SU-DHL-6 (cell line): Measurements from ENCODE around the gene TXNRD2.

Experiments
- H2AFZ ChIP-seq: fragments of 200-600 bp; sonication (generic); 2 replicates; pipeline ENCODE4 v1.6.1; 2014; ENCODE audit warnings: low read depth, mild to moderate bottlenecking, moderate library complexity, mixed read lengths, antibody characterized with exemption, low read length; ENCODE audit not compliant: severe bottlenecking
- H3F3A ChIP-seq: fragments of 200-600 bp; shearing (Covaris generic); 2 replicates; pipeline ENCODE4 v1.6.0; 2016; ENCODE audit warnings: antibody characterized with exemption, mild to moderate bottlenecking; ENCODE audit not compliant: insufficient read depth
- H3K27ac ChIP-seq: fragments of 200-600 bp; sonication (generic); 2 replicates; pipeline ENCODE4 v1.5.1; 2016; ENCODE audit warnings: low read depth, mild to moderate bottlenecking, low read length, moderate library complexity, mixed read lengths
- H3K27me3 ChIP-seq: fragments of 200-600 bp; sonication (generic), shearing (Covaris generic); 2 replicates; pipeline ENCODE4 v1.6.0; 2014; ENCODE audit warnings: mild to moderate bottlenecking, low read length
- H3K36me3 ChIP-seq: fragments of 200-600 bp; sonication (generic); 2 replicates; pipeline ENCODE4 v1.6.1; 2014; ENCODE audit warnings: mild to moderate bottlenecking, low read length, mixed read lengths
- H3K4me2 ChIP-seq: fragments of 300-600, 200-600 bp; shearing (Covaris generic), sonication (generic); 2 replicates; pipeline ENCODE4 v1.6.0; 2014; ENCODE audit warnings: low read length, low read depth, mild to moderate bottlenecking; ENCODE audit not compliant: poor library complexity, severe bottlenecking
- H3K4me3 ChIP-seq: fragments of 200-600 bp; sonication (generic); 2 replicates; pipeline ENCODE4 v1.5.1; 2014; ENCODE audit warnings: antibody characterized with exemption, low read length, mild to moderate bottlenecking, mixed read lengths; ENCODE audit not compliant: insufficient read depth, poor library complexity, severe bottlenecking
- H3K79me2 ChIP-seq: fragments of 200-600 bp; sonication (generic); 2 replicates; pipeline ENCODE4 v1.6.1; 2014; ENCODE audit warnings: mild to moderate bottlenecking, low read length, moderate library complexity; ENCODE audit not compliant: insufficient read depth
- H3K9ac ChIP-seq: fragments of 200-600 bp; sonication (generic); 2 replicates; pipeline ENCODE4 v1.7.0; 2014; ENCODE audit warnings: mild to moderate bottlenecking, low read length
- H3K9me2 ChIP-seq: fragments of 200-600 bp; sonication (generic); replicated peaks from 2 replicates; pipeline ENCODE4 v1.6.1; 2014; ENCODE audit warnings: low read length; ENCODE audit not compliant: insufficient read depth
- H3K9me3 ChIP-seq: fragments of 200-600 bp; sonication (generic); 2 replicates; pipeline ENCODE4 v1.6.1; 2014; ENCODE audit warnings: low read length, mixed read lengths; ENCODE audit not compliant: insufficient read depth
- H4K20me1 ChIP-seq: fragments of 200-600 bp; sonication (generic); 2 replicates; pipeline ENCODE4 v1.6.1; 2014; ENCODE audit warnings: low read depth, mild to moderate bottlenecking, antibody characterized with exemption, low read length, moderate library complexity, mixed read lengths
- EZH2phosphoT487 ChIP-seq: fragments of 200-600 bp; sonication (generic), shearing (Covaris generic); conservative IDR thresholded peaks from 2 replicates; pipeline ENCODE4 v1.6.1; 2018; ENCODE audit warnings: mild to moderate bottlenecking, antibody characterized with exemption, low read length, moderate library complexity, mixed read lengths
- TF ChIP-seq, protein P1 (sequence below): fragments of 200-600 bp; sonication (generic); IDR thresholded peaks from one replicate; pipeline ENCODE4 v1.5.1; 2017; ENCODE audit warnings: antibody characterized with exemption, mild to moderate bottlenecking, low read length, moderate library complexity; ENCODE audit not compliant: insufficient read depth, poor library complexity, severe bottlenecking

Gene TXNRD2

DNA sequence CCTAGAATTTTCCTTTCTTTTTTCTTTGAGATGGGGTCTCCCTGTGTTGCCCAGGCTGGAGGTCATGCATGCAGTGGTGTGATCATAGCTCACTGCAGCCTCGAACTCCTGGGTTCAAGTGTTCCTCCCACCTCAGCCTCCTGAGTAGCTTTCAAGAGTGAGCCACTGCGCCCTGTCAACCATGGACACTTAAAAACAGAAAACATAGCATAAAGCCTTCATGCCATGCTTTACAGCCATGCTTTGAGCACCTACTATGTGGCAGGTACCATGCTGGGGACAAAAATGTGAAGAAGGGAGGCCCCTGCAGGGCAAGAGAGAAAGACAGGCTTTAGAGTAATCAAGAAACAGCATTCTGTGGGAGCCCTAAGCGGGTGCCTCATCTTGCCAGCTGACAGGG is 73.3 kb downstream of the TXNRD2 start:
- H3K9me3 ChIP-seq = no peaks in the 10 kb centered on the region
- H3K4me3 ChIP-seq = no peak overlapping the region
- no peak overlapping the region for H2AFZ ChIP-seq
- H3K9me2 ChIP-seq = no peaks in the 10 kb centered on the region
- TF ChIP-seq, protein P1, sequence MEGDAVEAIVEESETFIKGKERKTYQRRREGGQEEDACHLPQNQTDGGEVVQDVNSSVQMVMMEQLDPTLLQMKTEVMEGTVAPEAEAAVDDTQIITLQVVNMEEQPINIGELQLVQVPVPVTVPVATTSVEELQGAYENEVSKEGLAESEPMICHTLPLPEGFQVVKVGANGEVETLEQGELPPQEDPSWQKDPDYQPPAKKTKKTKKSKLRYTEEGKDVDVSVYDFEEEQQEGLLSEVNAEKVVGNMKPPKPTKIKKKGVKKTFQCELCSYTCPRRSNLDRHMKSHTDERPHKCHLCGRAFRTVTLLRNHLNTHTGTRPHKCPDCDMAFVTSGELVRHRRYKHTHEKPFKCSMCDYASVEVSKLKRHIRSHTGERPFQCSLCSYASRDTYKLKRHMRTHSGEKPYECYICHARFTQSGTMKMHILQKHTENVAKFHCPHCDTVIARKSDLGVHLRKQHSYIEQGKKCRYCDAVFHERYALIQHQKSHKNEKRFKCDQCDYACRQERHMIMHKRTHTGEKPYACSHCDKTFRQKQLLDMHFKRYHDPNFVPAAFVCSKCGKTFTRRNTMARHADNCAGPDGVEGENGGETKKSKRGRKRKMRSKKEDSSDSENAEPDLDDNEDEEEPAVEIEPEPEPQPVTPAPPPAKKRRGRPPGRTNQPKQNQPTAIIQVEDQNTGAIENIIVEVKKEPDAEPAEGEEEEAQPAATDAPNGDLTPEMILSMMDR = no peak
- no peak for TF ChIP-seq EZH2phosphoT487
- no peaks in the 10 kb centered on the region for H3K36me3 ChIP-seq
- H3K9ac ChIP-seq = no peak overlapping the region
- no peaks in the 10 kb centered on the region for H3K27me3 ChIP-seq
- no peak overlapping the region for H3K4me2 ChIP-seq
- no peak overlapping the region for H3K27ac ChIP-seq
- no peaks in the 10 kb centered on the region for H3K79me2 ChIP-seq
- no peaks in the 10 kb centered on the region for H4K20me1 ChIP-seq
- H3F3A ChIP-seq = no peaks in the 10 kb centered on the region

DNA sequence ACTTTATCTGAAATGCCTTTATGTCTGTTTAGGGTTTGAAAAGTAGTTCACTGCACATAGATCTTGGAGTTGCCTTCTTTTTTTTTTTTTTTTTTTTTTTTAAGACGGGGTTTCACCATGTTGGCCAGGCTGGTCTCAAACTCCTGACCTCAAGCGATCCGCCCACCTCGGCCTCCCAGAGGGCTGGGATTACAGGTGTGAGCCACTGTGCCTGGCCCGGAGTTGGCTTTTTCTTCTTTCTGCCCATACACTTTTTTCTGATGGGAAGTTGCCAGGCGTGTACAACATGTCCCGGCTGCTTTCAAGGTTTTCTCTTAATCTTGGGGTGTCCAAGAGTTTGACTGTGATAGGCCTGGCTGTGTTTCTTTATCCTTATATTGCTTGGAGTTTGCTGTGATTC is 74.0 kb downstream of the TXNRD2 start:
- no peak overlapping the region for H3K9ac ChIP-seq
- no peak overlapping the region for H3K4me2 ChIP-seq
- no peaks in the 10 kb centered on the region for H3F3A ChIP-seq
- no peaks in the 10 kb centered on the region for H4K20me1 ChIP-seq
- H2AFZ ChIP-seq = no peak overlapping the region
- H3K27ac ChIP-seq = no peak overlapping the region
- no peaks in the 10 kb centered on the region for H3K27me3 ChIP-seq
- TF ChIP-seq, protein P1 = no peak
- TF ChIP-seq EZH2phosphoT487 = no peak
- no peaks in the 10 kb centered on the region for H3K9me3 ChIP-seq
- no peaks in the 10 kb centered on the region for H3K79me2 ChIP-seq
- H3K36me3 ChIP-seq = no peaks in the 10 kb centered on the region
- no peaks in the 10 kb centered on the region for H3K9me2 ChIP-seq
- H3K4me3 ChIP-seq = no peak overlapping the region

DNA sequence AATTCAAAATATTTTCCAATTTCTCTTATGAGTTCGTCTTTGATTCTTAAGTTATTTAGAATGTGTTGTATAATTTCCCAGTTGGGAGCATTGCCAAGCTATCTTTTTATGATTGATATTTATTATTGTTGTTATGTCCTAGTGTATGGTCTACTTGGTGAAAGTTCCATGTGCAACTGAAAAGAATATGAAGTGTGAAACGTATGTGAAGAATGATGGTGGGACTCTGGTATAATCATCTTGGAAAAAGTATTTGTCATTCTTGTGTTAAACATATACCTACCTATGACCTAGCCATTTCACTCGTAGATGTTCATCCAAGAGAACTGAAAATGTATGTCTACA is 75.0 kb downstream of the TXNRD2 start:
- no peaks in the 10 kb centered on the region for H3K79me2 ChIP-seq
- TF ChIP-seq EZH2phosphoT487 = no peak
- TF ChIP-seq, protein P1 = no peak
- H3K9me3 ChIP-seq = no peaks in the 10 kb centered on the region
- no peaks in the 10 kb centered on the region for H3K9me2 ChIP-seq
- no peak overlapping the region for H2AFZ ChIP-seq
- no peak overlapping the region for H3K4me2 ChIP-seq
- no peaks in the 10 kb centered on the region for H3K27me3 ChIP-seq
- H3K27ac ChIP-seq = no peak overlapping the region
- no peak overlapping the region for H3K9ac ChIP-seq
- H3K36me3 ChIP-seq = no peaks in the 10 kb centered on the region
- no peaks in the 10 kb centered on the region for H4K20me1 ChIP-seq
- H3F3A ChIP-seq = no peaks in the 10 kb centered on the region
- H3K4me3 ChIP-seq = no peak overlapping the region
